ENCODE measurements around the gene EXOC4.

Gene EXOC4

DNA sequence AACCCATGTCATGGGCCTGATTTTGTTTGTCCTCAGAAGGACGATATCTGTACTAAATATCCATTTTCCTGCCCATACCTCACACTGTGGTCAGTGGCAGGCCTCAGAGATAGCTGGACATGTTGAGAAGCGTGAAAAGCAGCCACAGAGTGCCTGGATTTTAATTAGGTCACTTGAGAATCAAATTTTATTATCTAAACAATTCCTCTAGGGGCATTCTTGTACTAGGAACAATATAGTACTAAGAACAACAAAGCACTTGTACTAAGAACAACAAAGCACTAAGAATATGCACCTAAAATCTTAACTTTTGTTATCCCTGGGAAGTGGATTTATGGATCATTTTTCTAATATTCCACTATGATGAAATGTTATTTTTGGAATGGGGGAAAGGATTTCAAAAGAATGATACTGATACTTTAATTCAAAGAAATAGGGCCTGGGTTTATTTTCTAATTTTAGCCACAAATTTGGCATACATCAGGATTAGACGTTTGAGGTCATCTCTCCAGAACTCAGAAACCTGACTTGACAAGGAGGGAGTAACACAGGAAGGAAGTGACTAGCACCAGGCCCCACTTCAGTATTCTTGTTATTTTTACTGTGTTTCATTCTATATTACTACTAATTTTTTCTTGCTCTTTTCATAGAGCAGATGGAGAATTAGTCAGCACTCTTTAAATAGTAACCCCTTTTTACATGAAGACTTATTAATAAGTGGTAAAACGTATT, 112.2 kb downstream of the EXOC4 start:
- Histone ChIP-seq H3K4me2 (ENCODE audit: insufficient read depth, low read length, poor library complexity, severe bottlenecking) (no peak overlapping the region), H2BK120ac (ENCODE audit: low read depth, low read length) (no peak overlapping the region), H2BK5ac (ENCODE audit: low read length) (no peak overlapping the region), H3K18ac (ENCODE audit: low read length) (no peak overlapping the region), H3K27ac (replicated peaks; ENCODE audit: low read length) (no peak overlapping the region), H3K36me3 (replicated peaks in 1 of 2; ENCODE audit: control insufficient read depth in 2 of 2, insufficient read depth in 2 of 2, low read length in 2 of 2) (no peaks in the 10 kb centered on the region), H3K9me3 (replicated peaks in 1 of 2; ENCODE audit: control insufficient read depth in 2 of 2, insufficient read depth in 1 of 2, low read depth in 1 of 2, low read length in 2 of 2) (peaks cover 0 to 1% of the 10 kb centered on the region in 2 donors), H3K9ac (ENCODE audit: low read depth, low read length, poor library complexity) (no peak overlapping the region), H3K14ac (ENCODE audit: low read length) (no peak overlapping the region), H2BK12ac (ENCODE audit: low read length) (no peak overlapping the region), H2BK15ac (ENCODE audit: low read length) (no peak overlapping the region), H4K8ac (ENCODE audit: low read depth, low read length) (no peak overlapping the region), H3K79me1 (ENCODE audit: low read depth, low read length) (no peaks in the 10 kb centered on the region), H4K91ac (ENCODE audit: low read depth, low read length, poor library complexity) (no peak overlapping the region), H3K4me1 (ENCODE audit: control insufficient read depth in 2 of 2, insufficient read depth in 1 of 2, low read depth in 1 of 2, low read length in 2 of 2) (no peaks in the 10 kb centered on the region), H3K4ac (ENCODE audit: low read length) (no peak overlapping the region), H2AK5ac (ENCODE audit: low read depth, low read length) (no peak overlapping the region), H3K23ac (ENCODE audit: low read depth, low read length, poor library complexity) (no peak overlapping the region), H3K27me3 (ENCODE audit: control insufficient read depth in 3 of 3, insufficient read depth in 3 of 3, low read depth in 1 of 3, low read length in 3 of 3) (no peaks in the 10 kb centered on the region), H3K4me3 (ENCODE audit: low read length in 2 of 2) (no peak overlapping the region), H2AFZ (ENCODE audit: low read length) (no peak overlapping the region)
- no CpG with 5 or more reads among the region's 4 CpGs for WGBS, 2 donors (ENCODE audit: extremely low coverage in 2 of 2, insufficient read length in 2 of 2, insufficient replicate concordance in 1 of 2)
- DNase-seq (ENCODE audit: low spot score), result no peak

DNA sequence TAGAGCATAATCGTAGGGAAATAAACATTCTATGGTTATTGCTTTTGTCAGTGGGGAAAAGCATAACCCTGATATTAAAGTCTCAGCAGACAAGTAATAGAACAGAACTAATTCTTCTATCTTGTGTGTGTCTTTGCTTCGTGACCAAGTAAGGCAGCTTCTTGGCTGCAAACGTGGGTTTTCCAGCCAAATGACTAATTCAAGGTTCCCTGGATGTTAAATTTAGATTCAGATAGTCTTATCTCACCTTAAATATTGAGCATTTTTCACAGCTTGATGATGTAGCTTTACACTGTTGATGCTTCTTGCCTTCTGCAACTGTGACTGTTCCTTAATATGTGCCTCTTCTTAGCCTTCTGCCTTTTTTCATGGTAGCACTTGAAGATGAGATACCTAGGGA, 113.0 kb downstream of the EXOC4 start:
- no peak overlapping the region for H3K23ac ChIP-seq (ENCODE audit: low read depth, low read length, poor library complexity)
- H3K4me1 ChIP-seq (ENCODE audit: control insufficient read depth in 2 of 2, insufficient read depth in 1 of 2, low read depth in 1 of 2, low read length in 2 of 2), result no peaks in the 10 kb centered on the region
- H4K91ac ChIP-seq (ENCODE audit: low read depth, low read length, poor library complexity), result no peak overlapping the region
- H3K9ac ChIP-seq (ENCODE audit: low read depth, low read length, poor library complexity), result no peak overlapping the region
- H3K14ac ChIP-seq (ENCODE audit: low read length), result no peak overlapping the region
- H3K27me3 ChIP-seq (ENCODE audit: control insufficient read depth in 3 of 3, insufficient read depth in 3 of 3, low read depth in 1 of 3, low read length in 3 of 3), result no peaks in the 10 kb centered on the region
- H2BK12ac ChIP-seq (ENCODE audit: low read length), result no peak overlapping the region
- H2BK15ac ChIP-seq (ENCODE audit: low read length), result no peak overlapping the region
- H3K4ac ChIP-seq (ENCODE audit: low read length), result no peak overlapping the region
- H3K18ac ChIP-seq (ENCODE audit: low read length), result no peak overlapping the region
- H2BK5ac ChIP-seq (ENCODE audit: low read length), result no peak overlapping the region
- H3K79me1 ChIP-seq (ENCODE audit: low read depth, low read length), result no peaks in the 10 kb centered on the region
- H3K4me2 ChIP-seq (ENCODE audit: insufficient read depth, low read length, poor library complexity, severe bottlenecking), result no peak overlapping the region
- no peak overlapping the region for H4K8ac ChIP-seq (ENCODE audit: low read depth, low read length)
- no peak for DNase-seq (ENCODE audit: low spot score)
- peaks cover 0 to 1% of the 10 kb centered on the region in 2 donors for H3K9me3 ChIP-seq (replicated peaks in 1 of 2; ENCODE audit: control insufficient read depth in 2 of 2, insufficient read depth in 1 of 2, low read depth in 1 of 2, low read length in 2 of 2)
- H2BK120ac ChIP-seq (ENCODE audit: low read depth, low read length), result no peak overlapping the region
- WGBS, 2 donors (ENCODE audit: extremely low coverage in 2 of 2, insufficient read length in 2 of 2, insufficient replicate concordance in 1 of 2), result no CpG with 5 or more reads among the region's 3 CpGs
- no peak overlapping the region for H2AFZ ChIP-seq (ENCODE audit: low read length)
- H3K36me3 ChIP-seq (replicated peaks in 1 of 2; ENCODE audit: control insufficient read depth in 2 of 2, insufficient read depth in 2 of 2, low read length in 2 of 2), result no peaks in the 10 kb centered on the region
- H3K27ac ChIP-seq (replicated peaks; ENCODE audit: low read length), result no peak overlapping the region
- H2AK5ac ChIP-seq (ENCODE audit: low read depth, low read length), result no peak overlapping the region
- H3K4me3 ChIP-seq (ENCODE audit: low read length in 2 of 2), result no peak overlapping the region

GRCh38 chr7:133367561-133367960, 114.7 kb downstream of the EXOC4 start:
- Histone ChIP-seq H2BK120ac (ENCODE audit: low read depth, low read length) (no peak overlapping the region), H2BK12ac (ENCODE audit: low read length) (no peak overlapping the region), H3K9me3 (replicated peaks in 1 of 2; ENCODE audit: control insufficient read depth in 2 of 2, insufficient read depth in 1 of 2, low read depth in 1 of 2, low read length in 2 of 2) (peaks cover 0 to 1% of the 10 kb centered on the region in 2 donors), H3K27ac (replicated peaks; ENCODE audit: low read length) (no peak overlapping the region), H4K91ac (ENCODE audit: low read depth, low read length, poor library complexity) (no peak overlapping the region), H3K4me3 (ENCODE audit: low read length in 2 of 2) (no peak overlapping the region), H2AFZ (ENCODE audit: low read length) (no peak overlapping the region), H3K18ac (ENCODE audit: low read length) (no peak overlapping the region), H2BK15ac (ENCODE audit: low read length) (no peak overlapping the region), H3K4ac (ENCODE audit: low read length) (no peak overlapping the region), H3K23ac (ENCODE audit: low read depth, low read length, poor library complexity) (no peak overlapping the region), H3K79me1 (ENCODE audit: low read depth, low read length) (no peaks in the 10 kb centered on the region), H3K9ac (ENCODE audit: low read depth, low read length, poor library complexity) (no peak overlapping the region), H2AK5ac (ENCODE audit: low read depth, low read length) (no peak overlapping the region), H3K27me3 (ENCODE audit: control insufficient read depth in 3 of 3, insufficient read depth in 3 of 3, low read depth in 1 of 3, low read length in 3 of 3) (no peaks in the 10 kb centered on the region), H3K14ac (ENCODE audit: low read length) (no peak overlapping the region), H3K36me3 (replicated peaks in 1 of 2; ENCODE audit: control insufficient read depth in 2 of 2, insufficient read depth in 2 of 2, low read length in 2 of 2) (no peaks in the 10 kb centered on the region), H4K8ac (ENCODE audit: low read depth, low read length) (no peak overlapping the region), H3K4me1 (ENCODE audit: control insufficient read depth in 2 of 2, insufficient read depth in 1 of 2, low read depth in 1 of 2, low read length in 2 of 2) (no peaks in the 10 kb centered on the region), H2BK5ac (ENCODE audit: low read length) (no peak overlapping the region), H3K4me2 (ENCODE audit: insufficient read depth, low read length, poor library complexity, severe bottlenecking) (no peak overlapping the region)
- DNase-seq (ENCODE audit: low spot score), result no peak
- WGBS, 2 donors (ENCODE audit: extremely low coverage in 2 of 2, insufficient read length in 2 of 2, insufficient replicate concordance in 1 of 2), result no CpG with 5 or more reads among the region's 3 CpGs

GRCh38 chr7:133369130-133369529, 116.3 kb downstream of the EXOC4 start:
- no peaks in the 10 kb centered on the region for H3K36me3 ChIP-seq (replicated peaks in 1 of 2; ENCODE audit: control insufficient read depth in 2 of 2, insufficient read depth in 2 of 2, low read length in 2 of 2)
- no peak overlapping the region for H2BK12ac ChIP-seq (ENCODE audit: low read length)
- no peak overlapping the region for H3K9ac ChIP-seq (ENCODE audit: low read depth, low read length, poor library complexity)
- H4K91ac ChIP-seq (ENCODE audit: low read depth, low read length, poor library complexity), result no peak overlapping the region
- H2BK15ac ChIP-seq (ENCODE audit: low read length), result no peak overlapping the region
- no peak overlapping the region for H3K4me2 ChIP-seq (ENCODE audit: insufficient read depth, low read length, poor library complexity, severe bottlenecking)
- no peak overlapping the region for H2BK120ac ChIP-seq (ENCODE audit: low read depth, low read length)
- H3K9me3 ChIP-seq (replicated peaks in 1 of 2; ENCODE audit: control insufficient read depth in 2 of 2, insufficient read depth in 1 of 2, low read depth in 1 of 2, low read length in 2 of 2), result peaks cover 0 to 1% of the 10 kb centered on the region in 2 donors
- DNase-seq (ENCODE audit: low spot score), result no peak
- no CpG with 5 or more reads among the region's 3 CpGs for WGBS, 2 donors (ENCODE audit: extremely low coverage in 2 of 2, insufficient read length in 2 of 2, insufficient replicate concordance in 1 of 2)
- no peak overlapping the region for H2AFZ ChIP-seq (ENCODE audit: low read length)
- no peak overlapping the region for H3K4ac ChIP-seq (ENCODE audit: low read length)
- no peak overlapping the region for H2BK5ac ChIP-seq (ENCODE audit: low read length)
- H4K8ac ChIP-seq (ENCODE audit: low read depth, low read length), result no peak overlapping the region
- no peak overlapping the region for H2AK5ac ChIP-seq (ENCODE audit: low read depth, low read length)
- no peak overlapping the region for H3K14ac ChIP-seq (ENCODE audit: low read length)
- H3K18ac ChIP-seq (ENCODE audit: low read length), result no peak overlapping the region
- H3K4me1 ChIP-seq (ENCODE audit: control insufficient read depth in 2 of 2, insufficient read depth in 1 of 2, low read depth in 1 of 2, low read length in 2 of 2), result no peaks in the 10 kb centered on the region
- H3K79me1 ChIP-seq (ENCODE audit: low read depth, low read length), result no peaks in the 10 kb centered on the region
- H3K27ac ChIP-seq (replicated peaks; ENCODE audit: low read length), result no peak overlapping the region
- no peak overlapping the region for H3K4me3 ChIP-seq (ENCODE audit: low read length in 2 of 2)
- no peak overlapping the region for H3K23ac ChIP-seq (ENCODE audit: low read depth, low read length, poor library complexity)
- H3K27me3 ChIP-seq (ENCODE audit: control insufficient read depth in 3 of 3, insufficient read depth in 3 of 3, low read depth in 1 of 3, low read length in 3 of 3), result no peaks in the 10 kb centered on the region
